Peyer's patch (tissue), 4 donors: Measurements from ENCODE around the gene TLK1.

Source experiments
- POLR2A ChIP-seq, 2 donors: fragments of 450-650 bp; IDR thresholded peaks; one replicate each; pipeline ENCODE4 v1.5.1; 2017; ENCODE audit warnings: antibody characterized with exemption in 2 of 2, mild to moderate bottlenecking in 2 of 2, moderate library complexity in 2 of 2
- TF ChIP-seq, protein P1 (sequence below), 6 experiments: fragments of 450-650 bp in 4 of 6; fragments of 200-600 bp in 2 of 6; sonication (generic) in 1 of 6; IDR thresholded peaks; one replicate each; pipeline ENCODE4 v1.5.1; 2017 to 2019; ENCODE audit warnings: antibody characterized with exemption in 6 of 6, mild to moderate bottlenecking in 3 of 6, moderate library complexity in 1 of 6

DNA sequence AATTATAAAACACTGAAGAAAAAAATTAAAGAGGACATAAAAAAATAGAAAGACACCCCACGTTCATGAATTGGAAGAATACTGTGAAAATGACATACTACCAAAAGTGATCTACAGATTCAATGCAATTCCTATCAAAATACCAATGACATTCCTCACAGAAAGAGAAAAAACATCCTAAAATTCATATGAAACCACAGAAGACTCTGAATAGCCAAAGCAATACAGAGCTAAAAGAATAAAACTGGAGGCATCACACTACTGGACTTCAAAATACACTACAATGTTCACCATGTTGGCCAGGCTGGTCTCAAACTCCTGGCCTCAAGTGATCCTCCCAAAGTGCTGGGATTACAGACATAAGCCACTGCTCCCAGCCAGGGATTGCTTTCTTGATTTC, 56.3 kb downstream of the TLK1 start:
- TF ChIP-seq, protein P1, sequence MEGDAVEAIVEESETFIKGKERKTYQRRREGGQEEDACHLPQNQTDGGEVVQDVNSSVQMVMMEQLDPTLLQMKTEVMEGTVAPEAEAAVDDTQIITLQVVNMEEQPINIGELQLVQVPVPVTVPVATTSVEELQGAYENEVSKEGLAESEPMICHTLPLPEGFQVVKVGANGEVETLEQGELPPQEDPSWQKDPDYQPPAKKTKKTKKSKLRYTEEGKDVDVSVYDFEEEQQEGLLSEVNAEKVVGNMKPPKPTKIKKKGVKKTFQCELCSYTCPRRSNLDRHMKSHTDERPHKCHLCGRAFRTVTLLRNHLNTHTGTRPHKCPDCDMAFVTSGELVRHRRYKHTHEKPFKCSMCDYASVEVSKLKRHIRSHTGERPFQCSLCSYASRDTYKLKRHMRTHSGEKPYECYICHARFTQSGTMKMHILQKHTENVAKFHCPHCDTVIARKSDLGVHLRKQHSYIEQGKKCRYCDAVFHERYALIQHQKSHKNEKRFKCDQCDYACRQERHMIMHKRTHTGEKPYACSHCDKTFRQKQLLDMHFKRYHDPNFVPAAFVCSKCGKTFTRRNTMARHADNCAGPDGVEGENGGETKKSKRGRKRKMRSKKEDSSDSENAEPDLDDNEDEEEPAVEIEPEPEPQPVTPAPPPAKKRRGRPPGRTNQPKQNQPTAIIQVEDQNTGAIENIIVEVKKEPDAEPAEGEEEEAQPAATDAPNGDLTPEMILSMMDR (IDR thresholded peaks at IDR 0.05) = no peak
- no peak for TF ChIP-seq POLR2A (IDR thresholded peaks at IDR 0.05)
